GF-D8 (cell line): ENCODE measurements around the gene FERMT1.

Experiments
- DNase-seq: peaks from one replicate; lab custom pipeline; 2025; lab: John Stamatoyannopoulos, UW

The FERMT1 gene

DNA sequence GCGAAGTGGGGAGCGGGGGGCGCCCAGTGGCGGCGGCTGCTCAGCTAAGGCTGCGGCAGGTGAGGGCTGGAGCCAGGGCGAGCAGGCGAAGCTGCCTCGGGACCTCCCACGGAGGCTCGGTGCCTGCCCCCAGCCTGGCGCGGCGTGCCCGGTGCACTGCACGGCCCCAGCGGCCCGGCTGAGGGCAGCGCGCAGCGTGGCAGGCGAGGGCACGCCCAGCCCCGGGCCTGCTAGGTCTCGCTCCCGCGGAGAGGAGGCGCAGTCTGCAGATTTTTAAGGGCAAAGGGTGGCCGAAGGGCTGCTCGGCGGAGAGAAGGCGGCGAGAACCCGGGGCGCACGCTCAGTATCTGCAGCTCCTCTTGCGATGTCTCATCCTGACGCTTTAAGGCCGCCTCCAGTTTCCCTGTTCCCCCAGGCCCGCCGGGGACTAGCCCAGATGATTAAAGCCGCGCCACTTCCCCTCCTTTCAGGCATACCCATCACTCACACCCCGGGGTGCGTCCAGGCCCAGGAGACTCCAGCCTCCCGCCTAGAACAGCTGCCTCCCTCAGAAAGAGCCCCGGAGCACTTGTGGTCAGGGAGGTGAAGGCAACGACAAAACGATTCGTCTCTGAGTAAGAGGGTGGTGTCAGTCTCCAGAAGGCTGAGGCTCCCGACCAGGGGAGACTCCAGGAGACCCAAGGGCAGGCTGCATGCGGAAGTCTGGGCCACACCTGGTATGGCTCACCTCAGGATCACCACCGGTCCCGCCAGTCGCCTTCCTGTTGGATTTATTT is at the start of gene FERMT1:
Gene FERMT1, minus strand, starts transcription at position 158 of the 776 bp plus-strand sequence. CDS start 3,476 bp downstream, outside the sequence.
- peak; percentile 72 for DNase-seq

DNA sequence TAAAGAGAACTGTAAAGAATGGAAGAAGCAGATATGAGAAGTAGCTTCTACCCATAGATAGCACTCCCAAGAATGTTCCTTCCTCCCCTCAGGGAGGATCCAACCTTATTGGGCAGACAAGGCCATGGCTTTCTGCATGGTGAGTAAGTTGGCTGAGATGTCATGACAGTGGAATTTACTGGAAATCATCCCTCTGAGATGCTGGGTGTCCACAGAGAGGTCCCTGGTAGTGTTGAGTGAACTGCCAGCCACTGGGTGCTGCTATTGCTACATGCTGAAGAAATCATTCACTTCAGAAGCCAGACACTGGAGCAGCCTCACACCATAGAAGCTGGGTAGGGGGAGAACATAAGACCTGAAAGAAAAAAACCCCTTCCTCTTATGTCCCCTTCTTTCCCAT is 46.4 kb upstream of the FERMT1 start:
- no peak for DNase-seq

- DNase-seq = no peak
These were observed 45.4 kb upstream of the FERMT1 start for GRCh38 chr20:6168204-6168603.

DNA sequence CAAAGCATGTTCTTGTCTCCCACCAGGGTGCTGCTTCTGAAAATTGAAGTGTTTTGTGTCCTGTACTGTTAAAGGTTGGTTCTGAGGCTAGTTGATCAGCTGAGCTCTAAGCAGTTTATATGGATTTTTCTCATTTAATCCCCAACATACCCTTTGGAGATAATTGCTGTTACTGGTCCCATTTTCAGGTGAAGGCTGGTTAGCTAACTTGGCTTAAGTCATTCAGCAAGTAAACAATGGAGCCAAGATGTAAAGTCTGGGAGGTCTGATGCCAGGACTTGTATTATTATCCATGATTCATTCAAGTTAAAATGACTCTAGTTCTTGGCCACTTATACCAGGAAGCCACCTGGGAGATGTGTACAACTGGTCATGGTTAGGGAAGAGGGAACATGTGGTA is 42.5 kb upstream of the FERMT1 start:
- DNase-seq = no peak

GRCh38 chr20:6164421-6165341 is 41.9 kb upstream of the FERMT1 start:
- no peak for DNase-seq

DNA sequence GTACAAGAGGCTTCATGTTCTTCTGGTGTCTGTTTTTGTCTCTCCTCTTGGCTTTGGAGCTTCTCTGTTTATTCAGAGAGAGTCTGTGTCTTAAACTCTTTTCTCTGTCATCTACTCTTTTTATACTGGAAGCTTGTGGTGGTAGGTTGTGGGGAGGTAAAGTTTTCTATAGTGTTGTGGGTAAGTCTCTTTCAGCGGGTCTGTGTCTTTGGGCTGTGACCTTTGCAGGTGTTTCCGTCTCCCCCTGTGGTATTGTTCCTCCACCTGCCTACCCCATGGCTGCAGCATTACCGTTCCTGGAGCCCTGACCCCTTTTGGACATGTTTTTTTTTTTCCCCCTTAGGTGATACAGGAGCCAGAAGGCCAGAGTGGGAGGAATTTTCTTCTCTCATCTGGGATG is 37.9 kb upstream of the FERMT1 start:
- no peak for DNase-seq

GRCh38 chr20:6157345-6157744 is 34.5 kb upstream of the FERMT1 start:
- no peak for DNase-seq

DNA sequence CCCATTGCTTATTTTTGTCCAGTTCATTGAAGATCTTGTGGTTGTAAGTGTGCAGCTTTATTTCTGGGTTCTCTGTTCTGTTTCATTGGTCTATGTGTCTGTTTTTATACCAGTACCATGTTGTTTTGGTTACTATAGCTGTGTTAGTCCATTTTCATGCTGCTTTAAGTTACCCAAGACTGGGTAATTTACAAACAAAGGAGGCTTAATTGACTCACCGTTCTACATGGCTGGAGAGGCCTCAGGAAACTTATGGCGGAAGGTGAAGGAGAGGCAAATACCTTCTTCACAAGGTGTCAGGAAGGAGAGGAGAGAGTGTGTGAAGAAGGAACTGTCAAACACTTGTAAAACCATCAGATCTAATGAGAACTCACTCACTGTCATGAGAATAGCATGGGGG is 29.9 kb upstream of the FERMT1 start:
- no peak for DNase-seq

GRCh38 chr20:6148073-6148472 is 25.2 kb upstream of the FERMT1 start:
- no peak for DNase-seq

GRCh38 chr20:6142348-6142993 is 19.6 kb upstream of the FERMT1 start:
- no peak for DNase-seq

DNA sequence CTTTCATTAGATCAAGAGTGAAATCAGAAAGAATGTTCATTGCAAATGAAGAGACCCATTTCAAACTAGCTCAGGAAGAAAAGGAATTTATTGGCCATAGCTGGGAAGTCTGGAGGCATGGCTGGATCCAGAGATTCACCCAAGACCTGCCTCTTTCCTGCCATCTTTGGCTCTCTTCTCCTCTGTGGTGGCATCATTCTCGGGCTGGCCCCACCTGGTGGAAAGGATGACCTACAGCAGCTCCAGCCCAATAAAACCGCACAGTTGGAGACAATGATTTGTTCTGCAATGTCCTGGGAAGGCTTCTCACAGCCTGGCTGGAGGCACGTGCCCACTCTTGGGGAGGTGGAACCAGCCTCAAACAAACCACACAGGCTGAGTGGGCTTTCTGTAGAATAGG is 18.1 kb upstream of the FERMT1 start:
- DNase-seq = no peak

DNA sequence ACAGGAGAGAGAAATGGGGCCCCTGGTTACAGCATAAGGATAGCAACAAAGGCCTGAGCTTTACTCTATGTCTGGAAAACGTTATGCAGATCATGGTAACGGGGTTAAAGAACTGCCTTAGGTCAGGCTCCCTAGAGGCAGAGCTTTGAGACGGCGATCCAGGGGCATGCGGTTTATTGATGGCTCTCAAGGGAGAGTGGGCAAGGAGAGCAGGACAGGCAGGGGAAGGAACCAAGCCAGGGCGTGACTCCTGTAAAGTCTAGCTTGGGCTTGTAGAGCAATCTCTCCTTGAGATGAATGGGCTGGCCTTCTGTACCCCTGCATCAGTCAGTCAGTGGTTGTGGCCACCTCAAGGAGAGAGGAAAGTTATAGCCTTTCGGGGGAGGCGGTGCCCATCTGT is 12.5 kb upstream of the FERMT1 start:
- no peak for DNase-seq

DNA sequence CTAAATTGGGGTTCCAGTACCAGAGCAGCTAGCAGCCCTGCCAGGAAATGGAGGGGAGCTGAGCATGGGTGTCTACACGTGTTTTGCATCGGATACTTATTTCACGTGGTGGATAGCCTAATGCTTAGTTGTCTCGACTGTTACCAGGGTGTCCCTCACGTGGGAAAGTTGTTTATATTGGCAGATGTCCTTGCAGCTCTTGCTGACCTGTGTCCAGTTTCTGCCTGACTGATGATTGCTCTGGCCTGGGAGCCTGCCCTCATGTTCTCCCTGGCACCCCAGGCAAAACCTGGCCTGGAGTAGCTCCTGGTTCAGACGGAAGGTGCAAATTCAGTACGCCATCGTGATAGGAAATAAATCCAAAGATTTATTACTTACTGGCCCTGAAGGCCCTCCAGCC is 11.8 kb upstream of the FERMT1 start:
- no peak for DNase-seq

- no peak for DNase-seq
These were observed 7.2 kb upstream of the FERMT1 start for GRCh38 chr20:6130045-6130444.

DNA sequence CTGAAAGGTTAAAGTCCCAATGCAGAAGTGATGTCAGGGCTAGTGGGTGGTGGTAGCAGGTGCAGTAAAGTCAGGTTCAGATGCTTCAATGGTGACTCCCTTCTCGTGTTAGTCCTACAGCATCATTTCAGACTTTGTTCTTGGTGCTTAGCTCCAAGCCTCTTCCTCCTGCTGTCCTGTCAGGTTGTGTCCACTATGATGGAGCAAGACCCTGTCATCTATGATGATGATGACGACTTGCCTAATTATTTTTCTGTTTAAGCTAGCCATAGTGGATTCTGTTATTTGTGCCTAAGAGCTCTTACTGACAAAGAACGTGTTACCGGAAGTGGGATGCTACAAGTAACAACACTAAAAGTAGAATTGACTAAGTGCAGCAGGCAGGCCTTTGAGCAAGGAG is 5.0 kb upstream of the FERMT1 start:
- no peak for DNase-seq

DNA sequence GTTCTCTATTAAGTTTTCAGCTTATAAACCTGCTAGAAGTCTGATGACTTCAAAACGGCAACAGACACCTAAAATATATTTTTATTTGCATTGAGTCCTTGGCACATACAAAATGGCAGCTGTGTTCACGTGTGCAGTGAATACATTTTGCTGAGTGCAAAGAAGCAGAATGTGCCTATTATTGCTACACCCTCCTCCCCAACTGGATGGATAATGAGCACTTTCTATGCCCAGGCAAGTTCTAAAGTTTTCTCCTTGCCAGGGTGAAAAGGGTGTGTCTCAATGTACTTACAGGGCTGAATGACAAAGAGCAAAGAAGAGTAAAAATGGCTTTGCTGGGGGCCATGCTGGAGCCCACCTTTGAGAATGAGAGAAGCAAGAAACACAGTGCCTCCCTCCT is 4.0 kb upstream of the FERMT1 start:
- DNase-seq = no peak

- no peak for DNase-seq
These were observed 802 bp upstream of the FERMT1 start for GRCh38 chr20:6123649-6124014.

DNA sequence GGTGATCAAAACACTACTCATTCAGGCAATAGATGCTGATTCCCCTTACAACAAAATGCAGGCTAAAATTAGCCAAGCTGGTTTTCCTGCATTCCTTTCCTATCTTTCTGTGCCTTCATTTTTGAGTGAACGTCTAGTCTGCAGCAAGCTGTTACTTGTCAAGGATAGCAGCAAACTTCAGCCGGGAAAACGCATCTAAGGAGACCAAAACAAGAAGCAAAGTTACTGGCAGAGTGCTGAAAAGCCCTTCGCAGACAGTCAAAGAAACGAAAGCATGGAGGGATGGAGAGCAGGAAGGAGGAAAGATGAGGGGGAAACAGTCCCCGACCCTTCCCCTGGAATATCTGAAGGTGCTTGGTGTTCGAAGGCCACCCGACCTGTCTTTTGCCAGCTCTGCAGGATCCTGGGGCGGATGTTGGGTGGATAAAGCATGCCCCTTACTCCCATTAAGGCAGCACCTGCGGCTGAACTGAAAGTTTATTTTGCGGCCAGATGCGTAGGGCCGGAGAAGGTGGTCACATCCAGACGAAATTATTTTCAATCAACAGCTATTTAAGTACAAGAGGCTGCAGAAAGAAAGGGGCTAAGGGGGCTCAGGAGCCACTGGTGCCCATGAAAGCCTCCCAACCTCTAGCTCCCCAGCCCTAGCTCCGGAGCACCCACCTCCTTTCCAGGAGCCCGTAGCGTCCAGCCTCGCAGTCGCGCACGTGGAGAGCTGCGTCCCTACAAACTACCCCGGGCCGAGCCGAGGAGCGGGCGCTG is 538 bp downstream of the FERMT1 start:
- DNase-seq = no peak

GRCh38 chr20:6121504-6121903 is 1.3 kb downstream of the FERMT1 start:
- DNase-seq = no peak

DNA sequence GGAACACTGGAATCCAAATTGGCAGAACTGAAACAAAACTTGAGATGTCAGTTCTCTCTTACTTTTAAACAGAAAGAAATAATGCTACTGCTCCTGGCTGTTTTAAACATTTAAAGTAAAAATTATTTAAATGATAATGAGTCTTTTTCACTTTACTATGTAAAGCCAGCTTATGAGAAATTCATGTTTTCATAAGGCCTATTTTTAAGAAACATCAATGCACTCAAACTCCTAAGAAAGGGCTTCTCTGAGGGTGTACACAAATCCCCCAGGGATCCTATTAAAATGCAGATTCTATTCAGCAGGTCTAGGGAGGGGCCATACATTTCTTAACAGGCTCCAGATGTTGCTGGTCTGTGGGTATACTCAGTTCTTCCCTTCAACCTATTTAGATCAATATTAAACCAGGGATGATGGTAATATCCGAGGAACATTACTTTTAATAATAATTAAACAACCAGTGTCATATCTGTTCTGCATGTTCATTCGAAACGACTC is 2.3 kb downstream of the FERMT1 start:
- no peak for DNase-seq

DNA sequence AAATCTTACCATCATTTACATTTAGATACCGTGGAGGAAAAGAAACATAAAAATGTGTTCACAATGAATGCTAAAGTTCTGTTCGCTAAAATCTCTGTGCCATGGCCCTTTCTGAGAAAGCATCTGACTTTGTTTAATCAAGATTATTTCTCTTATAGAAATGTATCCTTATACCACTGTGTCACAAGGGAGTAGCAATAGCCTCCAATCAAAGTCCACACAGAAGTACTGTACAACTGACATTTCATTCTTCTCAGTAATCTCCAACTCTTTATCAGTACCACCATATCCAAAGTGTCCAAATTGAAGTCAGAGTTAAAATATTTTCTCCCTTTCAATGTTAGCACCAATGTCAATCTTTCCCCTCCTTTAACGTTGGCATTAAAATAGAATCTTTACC is 6.1 kb downstream of the FERMT1 start:
- no peak for DNase-seq
